Medulla oblongata (tissue), 1 donor: ENCODE data around the gene INTS6.

Source experiments
- DNase-seq: peaks from one replicate; pipeline ENCODE4 v3.0.0-alpha.2; 2015; ENCODE audit errors: extremely low spot score

The INTS6 gene

GRCh38 chr13:51318876-51319275, 134.0 kb downstream of the INTS6 start:
- no peak for DNase-seq

GRCh38 chr13:51318015-51318414, 134.8 kb downstream of the INTS6 start:
- DNase-seq: no peak

GRCh38 chr13:51317262-51317661, 135.6 kb downstream of the INTS6 start:
- no peak for DNase-seq

- DNase-seq: no peak
Observed at GRCh38 chr13:51313619-51314018, 139.2 kb downstream of the INTS6 start.

- peak; percentile 69 for DNase-seq
Observed at GRCh38 chr13:51311957-51312520, 140.8 kb downstream of the INTS6 start.
